Measurements from ENCODE around the gene ABI3BP. TPM values are rescaled to one million over a fixed set of nuclear protein-coding genes. Genes with fewer than 3 reads are reported as not detected.
A peak's percentile ranks its signal among the peaks of the same experiment; 100 is the strongest.

The ABI3BP gene
- total and polyA plus RNA-seq, 2 experiments from 2014 or later = 0.42 to 0.57 TPM

DNA sequence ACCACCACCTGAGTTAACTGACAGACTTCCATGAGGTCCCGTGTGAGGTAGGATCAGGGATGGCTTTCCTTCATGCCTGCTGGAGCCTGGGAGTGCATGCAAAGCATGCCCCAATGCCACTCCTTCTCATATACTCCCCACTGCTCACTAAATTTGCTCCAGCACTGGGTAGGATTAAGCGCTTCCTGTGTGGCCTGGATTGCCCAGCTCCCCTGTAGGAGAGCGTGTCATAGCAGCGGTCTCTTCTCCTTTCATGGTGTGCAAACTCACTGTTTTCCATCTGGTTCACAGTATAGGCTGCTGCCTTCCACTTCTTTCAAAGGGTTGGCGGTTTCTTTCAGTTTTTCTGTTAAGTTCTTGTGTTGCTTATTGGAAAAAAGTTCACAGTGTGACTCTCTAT, 34.1 kb upstream of the ABI3BP start:
- no peaks in the 10 kb centered on the region for H3K4me1 ChIP-seq (ENCODE audit: insufficient read depth)
- H3K4me3 ChIP-seq = no peak overlapping the region
- H3K36me3 Mint-ChIP-seq (ENCODE audit: low read depth) = peaks cover 3% of the 10 kb centered on the region; the same call in 1 of the 3 replicates
- no peak for DNase-seq (ENCODE audit: low spot score)
- no peaks in the 10 kb centered on the region for H3K79me2 ChIP-seq (replicated peaks; ENCODE audit: insufficient read depth)
- H3K27ac ChIP-seq (ENCODE audit: low read depth) = no peak overlapping the region
- H3K27ac Mint-ChIP-seq = no peak overlapping the region
- H3F3A ChIP-seq (replicated peaks; ENCODE audit: low read depth) = no peaks in the 10 kb centered on the region
- no peaks in the 10 kb centered on the region for H3K27me3 Mint-ChIP-seq (ENCODE audit: insufficient read depth, low read depth, poor library complexity)
- peak overlapping the region; percentile 52; the same call in 1 of the 2 replicates for H2AFZ ChIP-seq
- H3K4me1 Mint-ChIP-seq = no peaks in the 10 kb centered on the region; the same call in 2 of the 3 replicates
- H3K36me3 ChIP-seq (ENCODE audit: insufficient read depth) = no peaks in the 10 kb centered on the region
- no peaks in the 10 kb centered on the region for H3K27me3 ChIP-seq (ENCODE audit: insufficient read depth)
- peaks cover 15% of the 10 kb centered on the region; the same call in 2 of the 3 replicates for H3K9me3 Mint-ChIP-seq
- no peak overlapping the region for H3K4me2 ChIP-seq
- no peak overlapping the region for H3K4me3 Mint-ChIP-seq
- no peaks in the 10 kb centered on the region for H4K20me1 ChIP-seq (replicated peaks; ENCODE audit: insufficient read depth)
- H3K9me2 ChIP-seq (ENCODE audit: insufficient read depth) = no peaks in the 10 kb centered on the region
- TF ChIP-seq JUNB (IDR thresholded peaks at IDR 0.05; ENCODE audit: unreplicated experiment) (no peak), EZH2phosphoT487 (IDR thresholded peaks at IDR 0.05; ENCODE audit: unreplicated experiment) (no peak), STAT1 (IDR thresholded peaks at IDR 0.05; ENCODE audit: unreplicated experiment) (no peak), CTCF (conservative IDR thresholded peaks at IDR 0.05; ENCODE audit: low read depth in 2 of 2) (no peak), EZH2 (IDR thresholded peaks at IDR 0.05; ENCODE audit: low read depth, unreplicated experiment) (no peak), CREB1 (CRISPR knock-in tag; IDR thresholded peaks at IDR 0.05; ENCODE audit: low read depth) (no peak), ZNF331 (CRISPR knock-in tag; IDR thresholded peaks at IDR 0.05; ENCODE audit: low read depth) (no peak), POLR2AphosphoS5 (IDR thresholded peaks at IDR 0.05; ENCODE audit: low read depth) (no peak), ZNF114 (CRISPR knock-in tag; IDR thresholded peaks at IDR 0.05) (no peak), NANOG (IDR thresholded peaks at IDR 0.05; ENCODE audit: borderline replicate concordance) (no peak)
- TF ChIP-seq, protein P1, sequence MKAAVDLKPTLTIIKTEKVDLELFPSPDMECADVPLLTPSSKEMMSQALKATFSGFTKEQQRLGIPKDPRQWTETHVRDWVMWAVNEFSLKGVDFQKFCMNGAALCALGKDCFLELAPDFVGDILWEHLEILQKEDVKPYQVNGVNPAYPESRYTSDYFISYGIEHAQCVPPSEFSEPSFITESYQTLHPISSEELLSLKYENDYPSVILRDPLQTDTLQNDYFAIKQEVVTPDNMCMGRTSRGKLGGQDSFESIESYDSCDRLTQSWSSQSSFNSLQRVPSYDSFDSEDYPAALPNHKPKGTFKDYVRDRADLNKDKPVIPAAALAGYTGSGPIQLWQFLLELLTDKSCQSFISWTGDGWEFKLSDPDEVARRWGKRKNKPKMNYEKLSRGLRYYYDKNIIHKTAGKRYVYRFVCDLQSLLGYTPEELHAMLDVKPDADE (IDR thresholded peaks at IDR 0.05) = no peak
- TF ChIP-seq, protein P2, sequence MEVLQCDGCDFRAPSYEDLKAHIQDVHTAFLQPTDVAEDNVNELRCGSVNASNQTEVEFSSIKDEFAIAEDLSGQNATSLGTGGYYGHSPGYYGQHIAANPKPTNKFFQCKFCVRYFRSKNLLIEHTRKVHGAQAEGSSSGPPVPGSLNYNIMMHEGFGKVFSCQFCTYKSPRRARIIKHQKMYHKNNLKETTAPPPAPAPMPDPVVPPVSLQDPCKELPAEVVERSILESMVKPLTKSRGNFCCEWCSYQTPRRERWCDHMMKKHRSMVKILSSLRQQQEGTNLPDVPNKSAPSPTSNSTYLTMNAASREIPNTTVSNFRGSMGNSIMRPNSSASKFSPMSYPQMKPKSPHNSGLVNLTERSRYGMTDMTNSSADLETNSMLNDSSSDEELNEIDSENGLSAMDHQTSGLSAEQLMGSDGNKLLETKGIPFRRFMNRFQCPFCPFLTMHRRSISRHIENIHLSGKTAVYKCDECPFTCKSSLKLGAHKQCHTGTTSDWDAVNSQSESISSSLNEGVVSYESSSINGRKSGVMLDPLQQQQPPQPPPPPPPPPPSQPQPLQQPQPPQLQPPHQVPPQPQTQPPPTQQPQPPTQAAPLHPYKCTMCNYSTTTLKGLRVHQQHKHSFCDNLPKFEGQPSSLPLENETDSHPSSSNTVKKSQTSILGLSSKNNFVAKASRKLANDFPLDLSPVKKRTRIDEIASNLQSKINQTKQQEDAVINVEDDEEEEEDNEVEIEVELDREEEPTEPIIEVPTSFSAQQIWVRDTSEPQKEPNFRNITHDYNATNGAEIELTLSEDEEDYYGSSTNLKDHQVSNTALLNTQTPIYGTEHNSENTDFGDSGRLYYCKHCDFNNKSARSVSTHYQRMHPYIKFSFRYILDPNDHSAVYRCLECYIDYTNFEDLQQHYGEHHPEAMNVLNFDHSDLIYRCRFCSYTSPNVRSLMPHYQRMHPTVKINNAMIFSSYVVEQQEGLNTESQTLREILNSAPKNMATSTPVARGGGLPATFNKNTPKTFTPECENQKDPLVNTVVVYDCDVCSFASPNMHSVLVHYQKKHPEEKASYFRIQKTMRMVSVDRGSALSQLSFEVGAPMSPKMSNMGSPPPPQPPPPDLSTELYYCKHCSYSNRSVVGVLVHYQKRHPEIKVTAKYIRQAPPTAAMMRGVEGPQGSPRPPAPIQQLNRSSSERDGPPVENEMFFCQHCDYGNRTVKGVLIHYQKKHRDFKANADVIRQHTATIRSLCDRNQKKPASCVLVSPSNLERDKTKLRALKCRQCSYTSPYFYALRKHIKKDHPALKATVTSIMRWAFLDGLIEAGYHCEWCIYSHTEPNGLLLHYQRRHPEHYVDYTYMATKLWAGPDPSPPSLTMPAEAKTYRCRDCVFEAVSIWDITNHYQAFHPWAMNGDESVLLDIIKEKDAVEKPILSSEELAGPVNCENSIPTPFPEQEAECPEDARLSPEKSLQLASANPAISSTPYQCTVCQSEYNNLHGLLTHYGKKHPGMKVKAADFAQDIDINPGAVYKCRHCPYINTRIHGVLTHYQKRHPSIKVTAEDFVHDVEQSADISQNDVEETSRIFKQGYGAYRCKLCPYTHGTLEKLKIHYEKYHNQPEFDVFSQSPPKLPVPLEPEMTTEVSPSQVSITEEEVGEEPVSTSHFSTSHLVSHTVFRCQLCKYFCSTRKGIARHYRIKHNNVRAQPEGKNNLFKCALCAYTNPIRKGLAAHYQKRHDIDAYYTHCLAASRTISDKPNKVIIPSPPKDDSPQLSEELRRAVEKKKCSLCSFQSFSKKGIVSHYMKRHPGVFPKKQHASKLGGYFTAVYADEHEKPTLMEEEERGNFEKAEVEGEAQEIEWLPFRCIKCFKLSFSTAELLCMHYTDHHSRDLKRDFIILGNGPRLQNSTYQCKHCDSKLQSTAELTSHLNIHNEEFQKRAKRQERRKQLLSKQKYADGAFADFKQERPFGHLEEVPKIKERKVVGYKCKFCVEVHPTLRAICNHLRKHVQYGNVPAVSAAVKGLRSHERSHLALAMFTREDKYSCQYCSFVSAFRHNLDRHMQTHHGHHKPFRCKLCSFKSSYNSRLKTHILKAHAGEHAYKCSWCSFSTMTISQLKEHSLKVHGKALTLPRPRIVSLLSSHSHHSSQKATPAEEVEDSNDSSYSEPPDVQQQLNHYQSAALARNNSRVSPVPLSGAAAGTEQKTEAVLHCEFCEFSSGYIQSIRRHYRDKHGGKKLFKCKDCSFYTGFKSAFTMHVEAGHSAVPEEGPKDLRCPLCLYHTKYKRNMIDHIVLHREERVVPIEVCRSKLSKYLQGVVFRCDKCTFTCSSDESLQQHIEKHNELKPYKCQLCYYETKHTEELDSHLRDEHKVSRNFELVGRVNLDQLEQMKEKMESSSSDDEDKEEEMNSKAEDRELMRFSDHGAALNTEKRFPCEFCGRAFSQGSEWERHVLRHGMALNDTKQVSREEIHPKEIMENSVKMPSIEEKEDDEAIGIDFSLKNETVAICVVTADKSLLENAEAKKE (CRISPR knock-in tag; IDR thresholded peaks at IDR 0.05) = no peak
- TF ChIP-seq, protein P3, sequence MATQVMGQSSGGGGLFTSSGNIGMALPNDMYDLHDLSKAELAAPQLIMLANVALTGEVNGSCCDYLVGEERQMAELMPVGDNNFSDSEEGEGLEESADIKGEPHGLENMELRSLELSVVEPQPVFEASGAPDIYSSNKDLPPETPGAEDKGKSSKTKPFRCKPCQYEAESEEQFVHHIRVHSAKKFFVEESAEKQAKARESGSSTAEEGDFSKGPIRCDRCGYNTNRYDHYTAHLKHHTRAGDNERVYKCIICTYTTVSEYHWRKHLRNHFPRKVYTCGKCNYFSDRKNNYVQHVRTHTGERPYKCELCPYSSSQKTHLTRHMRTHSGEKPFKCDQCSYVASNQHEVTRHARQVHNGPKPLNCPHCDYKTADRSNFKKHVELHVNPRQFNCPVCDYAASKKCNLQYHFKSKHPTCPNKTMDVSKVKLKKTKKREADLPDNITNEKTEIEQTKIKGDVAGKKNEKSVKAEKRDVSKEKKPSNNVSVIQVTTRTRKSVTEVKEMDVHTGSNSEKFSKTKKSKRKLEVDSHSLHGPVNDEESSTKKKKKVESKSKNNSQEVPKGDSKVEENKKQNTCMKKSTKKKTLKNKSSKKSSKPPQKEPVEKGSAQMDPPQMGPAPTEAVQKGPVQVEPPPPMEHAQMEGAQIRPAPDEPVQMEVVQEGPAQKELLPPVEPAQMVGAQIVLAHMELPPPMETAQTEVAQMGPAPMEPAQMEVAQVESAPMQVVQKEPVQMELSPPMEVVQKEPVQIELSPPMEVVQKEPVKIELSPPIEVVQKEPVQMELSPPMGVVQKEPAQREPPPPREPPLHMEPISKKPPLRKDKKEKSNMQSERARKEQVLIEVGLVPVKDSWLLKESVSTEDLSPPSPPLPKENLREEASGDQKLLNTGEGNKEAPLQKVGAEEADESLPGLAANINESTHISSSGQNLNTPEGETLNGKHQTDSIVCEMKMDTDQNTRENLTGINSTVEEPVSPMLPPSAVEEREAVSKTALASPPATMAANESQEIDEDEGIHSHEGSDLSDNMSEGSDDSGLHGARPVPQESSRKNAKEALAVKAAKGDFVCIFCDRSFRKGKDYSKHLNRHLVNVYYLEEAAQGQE (IDR thresholded peaks at IDR 0.05; ENCODE audit: unreplicated experiment) = no peak
- no peak for ATAC-seq

Data from GM23338 (cell line).